Measurements from ENCODE around the gene ZNF514. TPM values are rescaled to one million over a fixed set of nuclear protein-coding genes. Genes with fewer than 3 reads are reported as not detected.

ZNF514 gene
- total and polyA plus RNA-seq, 8 donors = 5.7 to 37.5 (median 10.6) TPM

DNA sequence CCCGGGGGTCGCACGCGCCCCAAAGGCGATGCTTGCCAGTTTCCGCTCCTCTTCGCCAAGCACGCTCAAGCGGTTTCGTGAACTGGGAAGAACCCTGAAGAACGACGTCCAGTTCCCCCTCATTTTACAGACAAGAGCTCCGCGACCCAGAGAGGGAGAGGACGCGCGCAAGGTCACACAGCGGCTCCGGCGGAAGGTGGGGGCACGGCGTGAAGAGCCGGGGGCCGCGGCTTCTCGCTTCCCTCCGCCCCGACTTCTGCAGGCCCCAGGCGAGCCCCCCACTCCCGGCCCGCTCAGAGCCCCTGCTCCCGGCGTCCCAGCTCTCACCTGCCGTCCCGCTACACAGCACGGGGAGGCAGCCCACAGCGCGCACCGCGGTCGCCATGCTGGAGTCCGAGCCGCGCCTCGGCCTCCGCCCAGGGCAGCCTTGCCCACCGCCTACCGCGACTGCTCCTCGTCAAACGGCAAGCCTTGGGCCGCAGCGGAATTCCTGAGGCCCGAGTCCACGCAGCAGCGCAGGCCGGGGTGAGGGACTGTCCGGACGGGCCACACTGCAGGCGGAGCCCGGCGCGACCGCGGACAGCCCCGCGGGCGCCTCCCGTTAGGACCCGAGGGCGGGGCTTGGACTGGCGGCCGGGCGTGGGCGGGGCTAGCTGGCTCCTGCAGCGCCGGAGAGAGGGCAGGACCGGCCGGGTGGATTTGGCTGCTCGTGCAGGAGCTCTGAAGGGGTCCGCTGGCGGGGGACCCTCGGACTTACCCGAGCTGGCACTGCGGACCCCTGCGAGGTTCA lies 38.0 kb downstream of the ZNF514 start, which contains the start of gene MRPS5:
TSS of gene MRPS5 (minus strand) at position 402 of the 790 bp plus-strand sequence. CDS start at position 385, 17 bp downstream.
- H3K27me3 ChIP-seq = no peaks in the 10 kb centered on the region
- H3K27ac ChIP-seq = peak within 1 kb of the TSS; percentile 92 to 95 (median 94)
- H3K4me3 ChIP-seq = peak within 1 kb of the TSS; percentile 74 to 98 (median 89)
- peaks cover 0 to 13% (median 9%) of the 10 kb centered on the region in 4 donors for H3K36me3 ChIP-seq
- no peaks in the 10 kb centered on the region for H3K9me3 ChIP-seq
- TF ChIP-seq POLR2A (IDR thresholded peaks at IDR 0.05) (no peak), EP300 (IDR thresholded peaks at IDR 0.05) (no peak), POLR2AphosphoS5 (IDR thresholded peaks at IDR 0.05) (peak; percentile 35 to 73 (median 71))
- WGBS, 5 donors = 0 to 1% (median 0%) methylated on average over 35 to 86 of the region's 86 CpGs
- H3K4me1 ChIP-seq = peaks cover 18 to 43% (median 37%) of the 10 kb centered on the region in 4 donors
- DNase-seq = peak; percentile 89 to 94
- intact Hi-C loops (cut with DNase I; ENCODE audit: low total_unique reads) = loop anchor here (10.0 kb wide), 1 partner anchor 93 kb away; no protein-coding TSS in a partner anchor

DNA sequence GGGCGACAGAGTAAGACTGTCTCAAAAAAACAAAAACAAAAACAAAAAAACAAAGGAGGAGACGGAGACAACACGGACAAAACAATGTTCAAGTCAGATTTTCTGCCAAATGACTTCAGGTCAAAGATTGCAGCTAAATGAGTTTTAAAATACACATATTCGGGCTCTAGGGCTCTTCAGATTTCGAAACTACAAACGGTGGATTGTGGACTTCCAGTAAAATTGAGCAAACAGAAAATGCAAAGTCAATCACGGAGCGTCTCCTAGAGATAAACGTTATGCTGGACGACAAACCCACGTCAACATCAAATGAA lies 38.6 kb downstream of the ZNF514 start:
- Histone ChIP-seq H3K4me3 (peak overlapping the region; percentile 74 to 98 (median 89)), H3K27me3 (no peaks in the 10 kb centered on the region), H3K36me3 (peaks cover 0 to 15% (median 12%) of the 10 kb centered on the region in 4 donors), H3K9me3 (no peaks in the 10 kb centered on the region), H3K4me1 (peaks cover 18 to 43% (median 37%) of the 10 kb centered on the region in 4 donors), H3K27ac (peak overlapping the region; percentile 92 to 95 (median 94))
- WGBS, 5 donors = 0 to 2% (median 1%) methylated on average over 11 of the region's 11 CpGs
- no peak for DNase-seq
- intact Hi-C loops (cut with DNase I; ENCODE audit: low total_unique reads) = loop anchor here (10.0 kb wide), 1 partner anchor 94 kb away; no protein-coding TSS in a partner anchor
- TF ChIP-seq POLR2A (IDR thresholded peaks at IDR 0.05) (no peak), POLR2AphosphoS5 (IDR thresholded peaks at IDR 0.05) (no peak), EP300 (IDR thresholded peaks at IDR 0.05) (no peak)
- TF ChIP-seq, protein P1, sequence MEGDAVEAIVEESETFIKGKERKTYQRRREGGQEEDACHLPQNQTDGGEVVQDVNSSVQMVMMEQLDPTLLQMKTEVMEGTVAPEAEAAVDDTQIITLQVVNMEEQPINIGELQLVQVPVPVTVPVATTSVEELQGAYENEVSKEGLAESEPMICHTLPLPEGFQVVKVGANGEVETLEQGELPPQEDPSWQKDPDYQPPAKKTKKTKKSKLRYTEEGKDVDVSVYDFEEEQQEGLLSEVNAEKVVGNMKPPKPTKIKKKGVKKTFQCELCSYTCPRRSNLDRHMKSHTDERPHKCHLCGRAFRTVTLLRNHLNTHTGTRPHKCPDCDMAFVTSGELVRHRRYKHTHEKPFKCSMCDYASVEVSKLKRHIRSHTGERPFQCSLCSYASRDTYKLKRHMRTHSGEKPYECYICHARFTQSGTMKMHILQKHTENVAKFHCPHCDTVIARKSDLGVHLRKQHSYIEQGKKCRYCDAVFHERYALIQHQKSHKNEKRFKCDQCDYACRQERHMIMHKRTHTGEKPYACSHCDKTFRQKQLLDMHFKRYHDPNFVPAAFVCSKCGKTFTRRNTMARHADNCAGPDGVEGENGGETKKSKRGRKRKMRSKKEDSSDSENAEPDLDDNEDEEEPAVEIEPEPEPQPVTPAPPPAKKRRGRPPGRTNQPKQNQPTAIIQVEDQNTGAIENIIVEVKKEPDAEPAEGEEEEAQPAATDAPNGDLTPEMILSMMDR (IDR thresholded peaks at IDR 0.05) = no peak

DNA sequence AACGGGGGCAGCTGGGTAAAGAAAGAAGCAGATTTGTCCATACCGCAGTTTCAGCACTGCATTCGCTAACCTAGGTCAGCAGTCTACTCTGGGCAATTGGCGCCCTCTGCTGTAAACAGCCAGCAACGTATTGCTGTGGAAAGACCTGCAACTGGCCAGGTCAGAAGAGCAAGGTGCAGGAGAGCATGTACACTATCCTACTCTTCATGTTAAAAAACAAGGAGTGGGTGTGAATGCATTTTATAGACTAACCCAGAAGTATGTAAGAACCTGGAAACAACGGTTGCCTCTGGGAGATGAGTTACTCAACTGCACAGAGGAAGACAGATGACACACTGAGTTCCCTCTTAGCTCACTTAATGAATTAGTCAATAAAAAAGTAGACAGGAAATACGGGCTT lies 44.2 kb downstream of the ZNF514 start:
- H3K9me3 ChIP-seq = no peaks in the 10 kb centered on the region
- H3K27ac ChIP-seq = no peak overlapping the region
- H3K36me3 ChIP-seq = peaks cover 27 to 68% (median 58%) of the 10 kb centered on the region in 4 donors
- no peak overlapping the region for H3K4me3 ChIP-seq
- TF ChIP-seq POLR2AphosphoS5 (IDR thresholded peaks at IDR 0.05) = peak in 1 of 3 donors; percentile 34
- TF ChIP-seq, protein P1 (IDR thresholded peaks at IDR 0.05) = peak in 5 of 7 experiments; percentile 52 to 72 (median 70)
- no peak for TF ChIP-seq POLR2A (IDR thresholded peaks at IDR 0.05)
- TF ChIP-seq EP300 (IDR thresholded peaks at IDR 0.05) = no peak
- H3K4me1 ChIP-seq = peaks cover 14 to 42% (median 37%) of the 10 kb centered on the region in 4 donors
- 7 to 16% (median 8%) methylated on average over 7 of the region's 7 CpGs for WGBS, 5 donors
- intact Hi-C loops (cut with DNase I; ENCODE audit: low total_unique reads) = no loop called here
- peak; percentile 81 to 91 for DNase-seq
- no peaks in the 10 kb centered on the region for H3K27me3 ChIP-seq

DNA sequence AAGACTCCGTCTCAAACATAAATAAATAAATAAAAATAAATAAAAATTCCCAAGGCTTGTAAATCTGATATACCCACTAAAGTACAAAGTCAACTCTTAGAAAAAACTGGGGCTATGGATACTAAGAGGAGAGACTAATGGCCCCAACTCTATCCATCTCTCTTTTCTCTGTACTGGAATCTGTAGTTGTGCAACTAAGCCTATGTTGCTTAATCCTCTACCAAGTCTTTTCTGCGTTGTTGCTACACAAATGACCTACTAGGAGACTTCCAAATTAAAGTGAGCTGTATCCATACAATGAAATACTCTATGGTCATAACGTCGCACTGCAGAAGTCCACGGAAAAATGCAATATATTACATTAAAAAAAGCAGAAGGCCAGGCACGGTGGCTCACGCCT lies 46.2 kb downstream of the ZNF514 start:
- Histone ChIP-seq H3K36me3 (peaks cover 45 to 87% (median 77%) of the 10 kb centered on the region in 4 donors), H3K4me3 (no peak overlapping the region), H3K27ac (no peak overlapping the region), H3K9me3 (no peaks in the 10 kb centered on the region), H3K27me3 (no peaks in the 10 kb centered on the region), H3K4me1 (peaks cover 0 to 22% (median 20%) of the 10 kb centered on the region in 4 donors)
- intact Hi-C loops (cut with DNase I; ENCODE audit: low total_unique reads) = no loop called here
- no peak for DNase-seq
- TF ChIP-seq EP300 (IDR thresholded peaks at IDR 0.05) (no peak), POLR2A (IDR thresholded peaks at IDR 0.05) (no peak), POLR2AphosphoS5 (IDR thresholded peaks at IDR 0.05) (no peak)
- TF ChIP-seq, protein P1 (IDR thresholded peaks at IDR 0.05) = no peak
- 87 to 97% (median 96%) methylated on average over 7 of the region's 7 CpGs for WGBS, 5 donors
